ENCODE results near the gene USP2. TPM values are rescaled to one million over a fixed set of nuclear protein-coding genes. Genes with fewer than 3 reads are reported as not detected.
A peak's percentile ranks its signal among the peaks of the same experiment; 100 is the strongest.

USP2 gene, protein sequence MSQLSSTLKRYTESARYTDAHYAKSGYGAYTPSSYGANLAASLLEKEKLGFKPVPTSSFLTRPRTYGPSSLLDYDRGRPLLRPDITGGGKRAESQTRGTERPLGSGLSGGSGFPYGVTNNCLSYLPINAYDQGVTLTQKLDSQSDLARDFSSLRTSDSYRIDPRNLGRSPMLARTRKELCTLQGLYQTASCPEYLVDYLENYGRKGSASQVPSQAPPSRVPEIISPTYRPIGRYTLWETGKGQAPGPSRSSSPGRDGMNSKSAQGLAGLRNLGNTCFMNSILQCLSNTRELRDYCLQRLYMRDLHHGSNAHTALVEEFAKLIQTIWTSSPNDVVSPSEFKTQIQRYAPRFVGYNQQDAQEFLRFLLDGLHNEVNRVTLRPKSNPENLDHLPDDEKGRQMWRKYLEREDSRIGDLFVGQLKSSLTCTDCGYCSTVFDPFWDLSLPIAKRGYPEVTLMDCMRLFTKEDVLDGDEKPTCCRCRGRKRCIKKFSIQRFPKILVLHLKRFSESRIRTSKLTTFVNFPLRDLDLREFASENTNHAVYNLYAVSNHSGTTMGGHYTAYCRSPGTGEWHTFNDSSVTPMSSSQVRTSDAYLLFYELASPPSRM
- total RNA-seq (2014; rRNA removed; shearing (Covaris generic); ENCODE audit: low replicate concordance): 15.4 and 16.9 TPM in 2 replicates

DNA sequence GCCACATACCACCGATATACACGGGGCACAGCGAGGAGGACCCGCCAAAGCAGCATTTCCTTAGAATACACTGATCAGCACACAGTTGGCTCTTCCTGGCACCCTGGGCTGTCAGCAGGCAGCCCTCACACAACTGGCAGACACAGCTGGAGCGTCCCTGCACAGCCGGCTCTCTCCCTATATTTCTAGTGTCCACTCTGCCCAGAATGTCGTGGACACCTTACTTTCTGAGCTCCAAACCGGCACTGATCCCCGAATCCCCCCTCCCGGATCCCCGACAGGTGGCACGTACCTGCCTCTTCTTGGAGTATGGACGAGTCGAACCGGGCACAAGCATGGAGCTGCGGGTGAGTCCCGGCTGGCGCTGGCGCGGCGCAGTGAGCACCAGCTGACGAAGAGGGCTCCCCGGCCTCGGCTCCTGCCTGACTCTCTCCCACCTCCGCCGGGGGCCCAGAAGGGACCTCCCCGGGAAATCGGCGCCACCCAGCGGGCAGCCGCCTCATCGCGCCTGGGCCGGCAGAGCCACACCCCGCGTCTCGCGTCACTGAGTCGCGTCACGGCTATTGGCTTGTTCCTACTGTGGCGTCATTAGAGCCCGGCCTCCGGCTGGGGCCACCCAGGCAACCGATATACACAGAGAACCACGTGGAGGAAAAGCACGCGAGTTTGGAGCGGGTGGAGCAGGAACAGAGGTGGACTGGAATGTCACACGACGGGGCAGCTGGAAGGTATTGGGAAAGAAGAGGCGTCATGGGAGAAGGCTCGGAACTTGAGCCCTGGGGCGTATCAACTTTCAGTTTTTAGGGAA, at the start of gene USP2:
Gene USP2 (minus strand): TSS at position 510 of the 808 bp plus-strand sequence. CDS start 8,210 bp downstream, outside the sequence.
- Histone ChIP-seq H3K4me3 (ENCODE audit: low read length) (peak within 1 kb of the TSS; percentile 70), H3K9ac (ENCODE audit: low read length) (peak within 1 kb of the TSS; percentile 72), H3K27me3 (ENCODE audit: low read length) (no peaks in the 10 kb centered on the region), H2AFZ (ENCODE audit: low read length) (no peak within 1 kb of the TSS), H3K36me3 (ENCODE audit: insufficient read depth, low read length) (no peaks in the 10 kb centered on the region), H3K9me2 (replicated peaks; ENCODE audit: insufficient read depth, low read length) (no peaks in the 10 kb centered on the region), H3K4me2 (ENCODE audit: low read depth, low read length, poor library complexity, severe bottlenecking) (peak within 1 kb of the TSS; percentile 79), H3K4me1 (ENCODE audit: low read length) (peaks cover 57% of the 10 kb centered on the region), H3K27ac (ENCODE audit: low read length) (no peak within 1 kb of the TSS), H3K9me3 (ENCODE audit: low read length) (no peaks in the 10 kb centered on the region), H4K20me1 (ENCODE audit: insufficient read depth, low read depth, low read length) (no peaks in the 10 kb centered on the region), H3K79me2 (ENCODE audit: low read length) (no peaks in the 10 kb centered on the region)
- peak; percentile 95 for DNase-seq

GRCh38 chr11:119427279-119427678, 45.8 kb upstream of the USP2 start:
- Histone ChIP-seq H4K20me1 (ENCODE audit: insufficient read depth, low read depth, low read length) (no peaks in the 10 kb centered on the region), H3K4me3 (ENCODE audit: low read length) (no peak overlapping the region), H3K9me3 (ENCODE audit: low read length) (no peaks in the 10 kb centered on the region), H2AFZ (ENCODE audit: low read length) (no peak overlapping the region), H3K4me1 (ENCODE audit: low read length) (peaks cover 23% of the 10 kb centered on the region), H3K4me2 (ENCODE audit: low read depth, low read length, poor library complexity, severe bottlenecking) (no peak overlapping the region), H3K27me3 (ENCODE audit: low read length) (no peaks in the 10 kb centered on the region), H3K79me2 (ENCODE audit: low read length) (no peaks in the 10 kb centered on the region), H3K9me2 (replicated peaks; ENCODE audit: insufficient read depth, low read length) (no peaks in the 10 kb centered on the region), H3K36me3 (ENCODE audit: insufficient read depth, low read length) (no peaks in the 10 kb centered on the region), H3K27ac (ENCODE audit: low read length) (no peak overlapping the region), H3K9ac (ENCODE audit: low read length) (no peak overlapping the region)
- no peak for DNase-seq

DNA sequence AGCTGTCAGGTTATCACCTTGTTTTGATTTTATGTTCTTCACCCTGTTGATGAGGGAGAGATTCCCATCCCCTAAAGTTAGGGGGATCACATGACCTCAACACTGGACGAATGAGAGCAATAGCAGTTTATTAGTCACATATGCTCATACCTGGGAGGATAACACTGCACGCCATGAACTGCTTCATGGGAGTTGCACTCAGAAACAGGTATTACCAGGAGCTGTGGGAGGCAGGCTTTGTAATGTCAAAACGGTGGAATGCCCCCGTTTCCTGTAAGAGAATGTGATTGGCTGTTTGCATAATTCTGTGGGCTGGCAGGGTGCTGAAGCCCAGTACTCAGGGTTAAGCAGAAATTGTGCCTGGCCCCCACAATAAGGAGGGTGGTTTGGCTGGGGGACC, 44.7 kb upstream of the USP2 start:
- no peaks in the 10 kb centered on the region for H3K9me3 ChIP-seq (ENCODE audit: low read length)
- no peak overlapping the region for H3K4me3 ChIP-seq (ENCODE audit: low read length)
- no peaks in the 10 kb centered on the region for H3K79me2 ChIP-seq (ENCODE audit: low read length)
- H3K9ac ChIP-seq (ENCODE audit: low read length): no peak overlapping the region
- no peaks in the 10 kb centered on the region for H4K20me1 ChIP-seq (ENCODE audit: insufficient read depth, low read depth, low read length)
- H3K4me2 ChIP-seq (ENCODE audit: low read depth, low read length, poor library complexity, severe bottlenecking): no peak overlapping the region
- DNase-seq: no peak
- H3K4me1 ChIP-seq (ENCODE audit: low read length): peaks cover 17% of the 10 kb centered on the region
- no peak overlapping the region for H2AFZ ChIP-seq (ENCODE audit: low read length)
- H3K27me3 ChIP-seq (ENCODE audit: low read length): no peaks in the 10 kb centered on the region
- H3K27ac ChIP-seq (ENCODE audit: low read length): no peak overlapping the region
- no peaks in the 10 kb centered on the region for H3K36me3 ChIP-seq (ENCODE audit: insufficient read depth, low read length)
- no peaks in the 10 kb centered on the region for H3K9me2 ChIP-seq (replicated peaks; ENCODE audit: insufficient read depth, low read length)

DNA sequence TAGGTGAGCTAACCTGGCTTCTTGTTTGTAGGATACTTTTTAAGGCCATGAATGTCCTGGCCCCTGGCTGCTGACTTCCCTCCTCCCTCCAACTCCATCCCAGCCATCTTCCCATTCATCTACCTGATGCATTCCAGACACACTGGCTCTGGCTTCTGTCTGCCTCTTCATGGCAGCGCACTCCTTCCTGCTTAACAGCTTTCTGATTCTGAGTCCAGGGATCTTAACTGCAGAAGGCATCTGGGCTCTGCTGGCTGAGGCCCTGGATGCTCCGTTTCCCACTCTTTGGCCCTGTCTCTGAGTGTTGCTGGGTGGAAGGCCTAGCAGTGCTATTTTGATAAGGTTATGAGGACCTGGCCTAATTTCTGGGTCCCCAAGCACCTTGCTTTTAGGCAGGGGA, 43.3 kb upstream of the USP2 start:
- Histone ChIP-seq H3K9ac (ENCODE audit: low read length) (no peak overlapping the region), H3K9me2 (replicated peaks; ENCODE audit: insufficient read depth, low read length) (no peaks in the 10 kb centered on the region), H3K27ac (ENCODE audit: low read length) (no peak overlapping the region), H3K36me3 (ENCODE audit: insufficient read depth, low read length) (no peaks in the 10 kb centered on the region), H3K4me2 (ENCODE audit: low read depth, low read length, poor library complexity, severe bottlenecking) (no peak overlapping the region), H3K4me1 (ENCODE audit: low read length) (peaks cover 20% of the 10 kb centered on the region), H4K20me1 (ENCODE audit: insufficient read depth, low read depth, low read length) (no peaks in the 10 kb centered on the region), H3K9me3 (ENCODE audit: low read length) (no peaks in the 10 kb centered on the region), H3K27me3 (ENCODE audit: low read length) (no peaks in the 10 kb centered on the region), H3K4me3 (ENCODE audit: low read length) (no peak overlapping the region), H2AFZ (ENCODE audit: low read length) (no peak overlapping the region), H3K79me2 (ENCODE audit: low read length) (no peaks in the 10 kb centered on the region)
- DNase-seq: no peak

- H3K79me2 ChIP-seq (ENCODE audit: low read length): no peaks in the 10 kb centered on the region
- H3K4me1 ChIP-seq (ENCODE audit: low read length): peaks cover 16% of the 10 kb centered on the region
- H3K9me2 ChIP-seq (replicated peaks; ENCODE audit: insufficient read depth, low read length): no peaks in the 10 kb centered on the region
- no peak overlapping the region for H3K4me2 ChIP-seq (ENCODE audit: low read depth, low read length, poor library complexity, severe bottlenecking)
- H2AFZ ChIP-seq (ENCODE audit: low read length): no peak overlapping the region
- no peak for DNase-seq
- H3K27me3 ChIP-seq (ENCODE audit: low read length): no peaks in the 10 kb centered on the region
- H4K20me1 ChIP-seq (ENCODE audit: insufficient read depth, low read depth, low read length): no peaks in the 10 kb centered on the region
- H3K9ac ChIP-seq (ENCODE audit: low read length): no peak overlapping the region
- H3K36me3 ChIP-seq (ENCODE audit: insufficient read depth, low read length): no peaks in the 10 kb centered on the region
- no peak overlapping the region for H3K27ac ChIP-seq (ENCODE audit: low read length)
- no peak overlapping the region for H3K4me3 ChIP-seq (ENCODE audit: low read length)
- H3K9me3 ChIP-seq (ENCODE audit: low read length): no peaks in the 10 kb centered on the region
These were observed 42.8 kb upstream of the USP2 start for GRCh38 chr11:119424276-119424675.

GRCh38 chr11:119423509-119424254, 42.2 kb upstream of the USP2 start:
- H3K4me1 ChIP-seq (ENCODE audit: low read length): peaks cover 13% of the 10 kb centered on the region
- H3K9me2 ChIP-seq (replicated peaks; ENCODE audit: insufficient read depth, low read length): no peaks in the 10 kb centered on the region
- H2AFZ ChIP-seq (ENCODE audit: low read length): no peak overlapping the region
- no peak overlapping the region for H3K27ac ChIP-seq (ENCODE audit: low read length)
- H3K9me3 ChIP-seq (ENCODE audit: low read length): no peaks in the 10 kb centered on the region
- no peaks in the 10 kb centered on the region for H3K79me2 ChIP-seq (ENCODE audit: low read length)
- no peak overlapping the region for H3K9ac ChIP-seq (ENCODE audit: low read length)
- H4K20me1 ChIP-seq (ENCODE audit: insufficient read depth, low read depth, low read length): no peaks in the 10 kb centered on the region
- no peak overlapping the region for H3K4me2 ChIP-seq (ENCODE audit: low read depth, low read length, poor library complexity, severe bottlenecking)
- no peaks in the 10 kb centered on the region for H3K36me3 ChIP-seq (ENCODE audit: insufficient read depth, low read length)
- no peak for DNase-seq
- no peak overlapping the region for H3K4me3 ChIP-seq (ENCODE audit: low read length)
- no peaks in the 10 kb centered on the region for H3K27me3 ChIP-seq (ENCODE audit: low read length)

- no peak within 1 kb of the TSS for H2AFZ ChIP-seq (ENCODE audit: low read length)
- no peaks in the 10 kb centered on the region for H3K27me3 ChIP-seq (ENCODE audit: low read length)
- H3K4me3 ChIP-seq (ENCODE audit: low read length): no peak within 1 kb of the TSS
- no peak within 1 kb of the TSS for H3K27ac ChIP-seq (ENCODE audit: low read length)
- peaks cover 13% of the 10 kb centered on the region for H3K4me1 ChIP-seq (ENCODE audit: low read length)
- H3K36me3 ChIP-seq (ENCODE audit: insufficient read depth, low read length): no peaks in the 10 kb centered on the region
- H3K79me2 ChIP-seq (ENCODE audit: low read length): no peaks in the 10 kb centered on the region
- no peaks in the 10 kb centered on the region for H4K20me1 ChIP-seq (ENCODE audit: insufficient read depth, low read depth, low read length)
- H3K9me2 ChIP-seq (replicated peaks; ENCODE audit: insufficient read depth, low read length): no peaks in the 10 kb centered on the region
- no peaks in the 10 kb centered on the region for H3K9me3 ChIP-seq (ENCODE audit: low read length)
- H3K4me2 ChIP-seq (ENCODE audit: low read depth, low read length, poor library complexity, severe bottlenecking): no peak within 1 kb of the TSS
- DNase-seq: no peak
- H3K9ac ChIP-seq (ENCODE audit: low read length): no peak within 1 kb of the TSS
These were observed 41.5 kb upstream of the USP2 start, which contains the start of gene THY1 for GRCh38 chr11:119422809-119423508. TSS of gene THY1 (minus strand) at chr11:119423172. CDS start at chr11:119420905, 2,267 bp downstream.

All from Karpas-422 (cell line).